Subcutaneous adipose tissue (tissue), 4 donors: ENCODE data around the gene COPS4. TPM values are rescaled to one million over a fixed set of nuclear protein-coding genes. Genes with fewer than 3 reads are reported as not detected.

ENCODE experiments used
- total RNA-seq, 4 donors: library from RNA; depleted of rRNA; stranded (reverse); fragments of >200 nt; gene quantifications; one replicate each; pipeline ENCODE4 v1.1.0, GENCODE V29; 2016
- TF ChIP-seq, protein P1 (sequence below): fragments of 450-650 bp; IDR thresholded peaks from one replicate; pipeline ENCODE4 v1.5.1; 2016; ENCODE audit warnings: low read depth, mild to moderate bottlenecking, control low read depth, antibody characterized with exemption, moderate library complexity

COPS4 gene
- total RNA-seq, 4 donors from 2014 or later: 34.3 to 71.3 (median 60.1) TPM

DNA sequence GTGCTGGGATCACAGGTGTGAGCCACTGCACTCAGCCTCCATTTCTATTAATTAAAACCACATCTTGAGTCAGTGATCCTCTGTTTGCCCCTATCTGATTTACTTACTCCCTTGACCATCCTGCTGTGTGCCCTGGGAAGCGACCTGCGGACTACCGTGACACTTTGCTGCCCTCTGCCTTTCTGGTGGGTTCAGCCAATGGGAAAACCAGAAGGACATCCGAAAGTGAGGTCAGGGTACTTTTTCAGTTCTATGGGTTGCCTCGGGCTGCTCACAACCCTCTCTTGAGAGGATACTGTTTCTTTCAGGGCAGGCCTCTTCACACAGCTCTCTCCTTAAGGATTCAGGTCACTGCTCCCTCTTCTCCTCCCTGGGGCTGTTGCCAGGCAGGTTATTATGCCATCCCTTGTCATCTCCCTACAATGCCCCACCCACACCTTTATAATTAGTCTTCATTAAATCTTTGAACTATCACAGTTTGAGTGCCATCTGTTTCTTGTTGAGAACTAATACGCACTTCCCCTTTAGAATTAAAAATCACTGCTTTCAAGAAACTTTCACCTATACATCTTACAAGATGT lies 58.2 kb downstream of the COPS4 start:
- TF ChIP-seq, protein P1, sequence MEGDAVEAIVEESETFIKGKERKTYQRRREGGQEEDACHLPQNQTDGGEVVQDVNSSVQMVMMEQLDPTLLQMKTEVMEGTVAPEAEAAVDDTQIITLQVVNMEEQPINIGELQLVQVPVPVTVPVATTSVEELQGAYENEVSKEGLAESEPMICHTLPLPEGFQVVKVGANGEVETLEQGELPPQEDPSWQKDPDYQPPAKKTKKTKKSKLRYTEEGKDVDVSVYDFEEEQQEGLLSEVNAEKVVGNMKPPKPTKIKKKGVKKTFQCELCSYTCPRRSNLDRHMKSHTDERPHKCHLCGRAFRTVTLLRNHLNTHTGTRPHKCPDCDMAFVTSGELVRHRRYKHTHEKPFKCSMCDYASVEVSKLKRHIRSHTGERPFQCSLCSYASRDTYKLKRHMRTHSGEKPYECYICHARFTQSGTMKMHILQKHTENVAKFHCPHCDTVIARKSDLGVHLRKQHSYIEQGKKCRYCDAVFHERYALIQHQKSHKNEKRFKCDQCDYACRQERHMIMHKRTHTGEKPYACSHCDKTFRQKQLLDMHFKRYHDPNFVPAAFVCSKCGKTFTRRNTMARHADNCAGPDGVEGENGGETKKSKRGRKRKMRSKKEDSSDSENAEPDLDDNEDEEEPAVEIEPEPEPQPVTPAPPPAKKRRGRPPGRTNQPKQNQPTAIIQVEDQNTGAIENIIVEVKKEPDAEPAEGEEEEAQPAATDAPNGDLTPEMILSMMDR: no peak

DNA sequence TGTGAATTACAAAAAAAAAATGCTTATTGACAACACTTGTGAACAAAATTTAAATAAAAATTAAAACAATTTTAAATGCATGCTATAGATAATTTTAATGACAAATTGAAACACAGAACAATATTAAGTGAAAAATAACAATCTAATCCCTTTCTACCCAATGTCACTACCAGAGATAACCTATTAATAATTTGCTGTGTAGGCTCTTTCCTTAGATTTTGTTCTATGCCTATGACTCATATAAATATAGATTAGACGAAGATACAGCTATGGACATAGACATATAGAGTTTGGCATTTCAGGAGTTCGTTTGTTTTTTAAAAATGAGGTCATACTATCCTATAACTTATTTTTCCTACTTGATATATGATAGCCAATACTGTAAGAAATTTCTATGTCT lies 61.4 kb downstream of the COPS4 start:
- TF ChIP-seq, protein P1: no peak

DNA sequence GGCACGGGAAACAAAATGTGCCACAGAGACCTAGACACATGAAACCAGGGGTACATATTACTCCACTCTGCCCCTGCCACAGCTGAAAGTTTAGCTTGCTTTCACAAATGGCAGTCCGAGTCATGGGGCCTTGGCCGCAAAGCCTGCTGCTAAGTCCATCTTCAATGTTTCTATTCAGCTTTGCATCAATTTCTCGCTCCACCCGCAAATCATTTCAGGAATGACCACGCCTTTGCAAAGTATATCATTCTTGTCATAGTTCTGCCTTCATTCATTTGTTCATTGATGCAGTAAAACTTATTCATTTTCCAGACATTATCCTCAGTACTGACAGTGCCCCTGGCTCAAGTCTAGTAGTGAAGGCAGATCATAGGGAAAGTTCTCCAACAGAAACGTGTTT lies 70.0 kb downstream of the COPS4 start:
- TF ChIP-seq, protein P1: no peak

DNA sequence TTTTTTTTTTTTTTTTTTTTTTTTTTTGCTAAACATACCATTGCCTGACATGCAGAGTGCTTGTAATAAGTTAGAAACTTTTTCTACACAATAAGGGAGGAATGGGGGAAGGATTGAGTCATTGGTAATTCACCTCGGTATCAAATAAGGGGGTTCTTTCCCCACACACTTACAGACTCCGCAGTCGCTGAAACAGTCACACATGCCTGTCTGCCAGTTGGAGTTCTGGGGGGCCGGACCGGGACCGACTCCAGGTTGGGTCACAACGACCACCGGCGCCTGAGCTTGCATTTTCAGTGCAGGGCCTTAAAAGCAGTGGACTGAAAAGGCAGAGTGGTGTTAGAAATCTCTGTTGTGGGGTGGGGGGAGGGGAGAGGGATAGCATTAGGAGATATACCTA lies 72.6 kb downstream of the COPS4 start:
- TF ChIP-seq, protein P1: no peak

DNA sequence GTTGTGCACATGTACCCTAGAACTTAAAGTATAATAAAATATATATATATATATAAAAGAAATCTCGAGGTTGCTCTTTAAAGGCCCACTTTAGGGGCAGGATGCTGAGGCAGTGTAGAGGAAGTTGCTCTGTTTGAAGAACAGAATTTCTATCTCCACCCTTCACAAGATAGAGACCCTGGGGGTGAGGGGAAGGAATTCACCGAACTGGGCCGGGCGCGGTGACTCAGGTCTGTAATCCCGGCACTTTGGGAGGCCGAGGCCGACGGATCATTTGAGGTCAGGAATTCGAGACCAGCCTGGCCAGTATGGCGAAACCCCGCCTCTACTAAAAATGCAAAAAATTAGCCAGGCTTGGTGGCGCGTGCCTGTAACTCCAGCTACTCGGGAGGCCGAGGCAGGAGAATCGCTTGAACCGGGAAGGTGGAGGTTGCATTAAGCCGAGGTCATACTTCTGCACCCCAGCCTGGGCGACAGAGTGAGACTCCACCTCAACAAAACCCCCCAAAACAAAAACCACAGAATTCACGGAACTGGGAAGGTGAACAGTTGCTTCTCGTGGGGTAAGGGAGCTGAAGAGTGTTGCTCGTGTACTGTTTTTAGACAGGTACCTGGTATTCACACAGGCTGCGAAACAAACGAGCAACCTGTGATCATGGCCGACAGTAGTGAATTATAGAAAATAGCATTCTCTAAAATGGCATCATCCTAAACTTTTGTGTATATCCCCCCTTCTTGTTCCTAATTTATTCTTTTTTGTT lies 73.3 kb downstream of the COPS4 start:
- TF ChIP-seq, protein P1: no peak

DNA sequence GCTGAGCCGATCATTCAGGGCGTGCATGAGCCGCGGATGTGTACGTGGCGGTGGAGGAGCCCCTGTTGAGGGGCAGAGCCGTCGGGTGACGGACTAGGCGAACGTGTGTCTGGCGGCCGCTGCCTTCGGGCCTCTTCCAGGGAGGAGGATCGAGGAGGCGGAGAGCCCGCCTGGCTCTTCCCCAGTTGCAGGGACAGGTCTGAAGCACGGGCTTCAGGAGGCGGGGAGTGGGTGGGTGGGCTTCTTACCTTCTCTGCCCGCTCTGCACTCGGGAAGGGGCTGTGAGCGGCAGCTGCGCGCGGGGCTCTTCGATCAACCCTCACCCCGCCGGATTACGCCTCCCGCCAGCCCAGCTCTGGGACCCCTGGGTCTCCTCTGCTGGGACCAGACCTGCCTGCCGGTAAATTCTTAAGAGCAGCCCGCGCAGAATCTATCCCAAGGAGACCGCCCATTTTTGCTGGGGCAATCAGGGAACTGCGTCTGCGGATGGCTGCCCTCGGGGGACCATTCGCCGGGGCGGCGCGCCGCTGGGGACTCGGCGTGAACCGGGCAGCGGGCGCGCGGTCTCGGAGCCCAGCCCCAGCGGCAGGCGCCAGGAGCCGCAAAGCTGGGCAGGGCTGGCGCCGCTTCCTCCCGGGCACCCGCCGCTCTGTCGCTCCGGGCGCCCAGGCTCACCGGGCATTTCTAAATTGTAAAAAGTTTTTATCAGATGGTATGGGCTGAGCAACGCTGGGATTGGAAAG lies 74.7 kb downstream of the COPS4 start:
- TF ChIP-seq, protein P1: no peak
